Raji (cell line): ENCODE measurements around the gene JAGN1.

Experiments used
- POLR2A ChIP-seq: IDR thresholded peaks from 2 replicates; pipeline ENCODE4 v1.6.1; 2011; ENCODE audit warnings: low read depth, low read length, control low read depth; ENCODE audit not compliant: insufficient read depth

JAGN1 gene

DNA sequence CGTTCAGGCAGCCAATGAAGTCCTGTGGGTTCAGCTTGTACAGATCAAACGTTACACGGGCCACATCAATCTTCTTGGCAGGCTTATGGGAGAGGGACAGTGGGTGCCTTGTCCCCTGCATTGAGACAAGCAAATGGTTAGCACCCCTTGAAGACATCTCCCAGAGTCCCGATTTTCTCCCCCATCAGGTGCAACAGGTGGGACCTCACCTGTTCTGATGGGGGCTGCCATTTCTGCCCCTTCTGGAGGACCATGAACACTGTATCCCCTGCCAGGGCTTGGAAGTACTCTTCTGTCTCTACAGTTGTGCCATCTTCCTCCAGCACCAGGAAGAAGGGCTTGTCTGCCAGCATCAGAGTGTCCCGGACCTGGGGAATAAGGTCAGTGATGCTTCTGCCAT, 20.5 kb upstream of the JAGN1 start:
- no peak for TF ChIP-seq POLR2A

DNA sequence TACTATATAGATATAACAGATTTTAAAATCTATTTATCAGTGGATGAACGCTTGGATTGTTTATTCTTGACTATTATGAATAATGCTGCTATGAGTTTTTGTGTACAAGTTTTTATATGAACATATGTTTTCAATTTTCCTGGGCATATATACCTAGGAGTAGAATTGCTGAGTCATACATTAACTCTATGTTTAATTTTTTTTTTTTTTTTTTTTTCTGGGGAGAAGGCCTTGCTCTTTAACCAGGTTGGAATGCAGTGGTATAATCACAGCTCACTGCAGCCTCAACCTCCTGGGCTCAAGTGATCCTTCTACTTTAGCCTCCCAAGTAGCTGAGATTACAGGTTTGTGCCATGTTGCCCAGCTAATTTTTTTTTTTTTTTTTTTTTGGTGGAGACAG, 19.4 kb upstream of the JAGN1 start:
- no peak for TF ChIP-seq POLR2A

GRCh38 chr3:9875448-9875847, 15.0 kb upstream of the JAGN1 start:
- TF ChIP-seq POLR2A = no peak

GRCh38 chr3:9876991-9877390, 13.4 kb upstream of the JAGN1 start:
- no peak for TF ChIP-seq POLR2A

- TF ChIP-seq POLR2A = no peak
These were observed 11.7 kb upstream of the JAGN1 start for GRCh38 chr3:9878700-9879099.

DNA sequence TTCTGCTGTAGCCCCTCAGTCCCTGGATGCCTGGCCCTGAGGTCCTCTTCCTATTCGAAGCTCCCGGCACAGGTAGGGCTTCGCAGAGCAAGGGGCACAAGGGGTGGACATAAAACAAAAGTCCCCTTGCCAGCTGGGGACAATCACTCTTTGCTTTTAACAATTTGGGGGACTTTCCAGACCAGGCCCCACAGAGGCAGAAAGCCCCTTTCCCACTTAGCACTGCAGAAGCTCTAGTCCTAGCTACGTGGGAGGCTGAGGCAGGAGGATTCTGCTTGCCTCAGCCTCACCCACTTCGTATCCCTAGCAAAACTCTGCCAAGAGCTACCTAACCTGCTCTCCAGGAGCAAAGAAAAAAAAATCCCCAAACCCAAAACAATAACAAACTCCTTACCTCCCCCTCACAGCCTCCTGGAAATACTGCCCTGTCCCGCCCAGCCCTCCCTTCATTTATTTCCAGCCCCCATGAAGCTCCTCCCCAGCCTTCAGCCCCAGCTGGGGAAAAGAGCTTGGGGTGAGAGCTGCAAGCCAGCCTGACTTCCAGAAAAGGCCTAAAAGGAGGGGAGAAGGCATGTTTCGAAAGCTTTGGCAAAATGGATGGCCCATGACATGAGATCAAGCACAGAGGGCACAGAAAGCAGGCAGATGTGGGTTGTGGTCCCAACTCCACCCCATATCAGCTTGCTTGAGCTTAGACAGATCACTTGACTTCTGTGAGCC, 10.4 kb upstream of the JAGN1 start, which contains the start of gene CIDEC:
TSS of gene CIDEC (minus strand) at position 424 of the 720 bp plus-strand sequence. CDS start 1,767 bp downstream, outside the sequence.
- TF ChIP-seq POLR2A = no peak

DNA sequence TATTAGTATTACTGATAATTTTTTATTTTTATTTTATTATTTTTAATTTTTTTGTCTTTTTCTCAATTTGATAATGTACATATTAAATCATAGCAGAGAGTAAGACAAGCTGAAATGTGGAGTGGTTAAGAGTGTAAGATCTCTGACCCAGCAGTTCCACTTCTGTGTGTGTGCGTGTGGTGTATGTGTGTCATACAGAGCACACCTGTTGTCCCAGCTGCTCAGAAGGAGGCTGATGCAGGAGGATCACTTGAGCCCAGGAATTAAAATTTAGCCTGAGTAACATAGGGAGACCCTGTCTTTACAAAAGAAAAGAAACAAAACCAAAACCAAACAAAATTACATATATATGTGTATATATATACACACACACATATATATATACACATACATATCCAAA, 9.0 kb upstream of the JAGN1 start:
- no peak for TF ChIP-seq POLR2A

- TF ChIP-seq POLR2A = no peak
These were observed 6.5 kb upstream of the JAGN1 start for GRCh38 chr3:9883706-9884554.

DNA sequence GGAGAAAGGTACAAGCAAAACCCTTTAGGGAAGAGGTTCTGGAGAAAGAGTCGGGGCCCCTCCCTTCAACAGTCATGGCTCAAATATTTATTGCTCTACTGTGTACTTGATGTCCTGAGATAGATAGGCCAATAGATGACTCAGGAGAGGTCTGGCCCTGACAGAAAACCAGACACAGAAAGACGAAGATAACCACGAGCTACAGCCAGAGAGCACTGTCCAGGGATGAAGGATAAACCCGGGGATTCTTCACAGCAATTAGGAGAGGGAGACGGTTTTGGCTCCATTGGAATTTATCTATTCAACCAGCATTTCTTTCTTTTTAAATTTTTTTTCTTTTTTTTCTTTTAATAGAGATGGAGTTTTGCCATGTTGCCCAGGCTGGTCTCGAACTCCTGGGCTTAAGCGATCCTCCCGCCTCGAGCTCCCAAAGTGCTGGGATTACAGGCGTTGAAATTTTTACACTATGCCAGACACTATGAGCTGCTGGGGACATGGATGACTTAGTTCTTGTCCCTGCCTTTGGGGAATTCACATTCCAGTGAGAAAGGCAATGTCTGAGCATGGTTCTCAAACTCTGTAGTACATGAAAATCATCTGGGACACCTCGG, 5.8 kb upstream of the JAGN1 start:
- TF ChIP-seq POLR2A = no peak

DNA sequence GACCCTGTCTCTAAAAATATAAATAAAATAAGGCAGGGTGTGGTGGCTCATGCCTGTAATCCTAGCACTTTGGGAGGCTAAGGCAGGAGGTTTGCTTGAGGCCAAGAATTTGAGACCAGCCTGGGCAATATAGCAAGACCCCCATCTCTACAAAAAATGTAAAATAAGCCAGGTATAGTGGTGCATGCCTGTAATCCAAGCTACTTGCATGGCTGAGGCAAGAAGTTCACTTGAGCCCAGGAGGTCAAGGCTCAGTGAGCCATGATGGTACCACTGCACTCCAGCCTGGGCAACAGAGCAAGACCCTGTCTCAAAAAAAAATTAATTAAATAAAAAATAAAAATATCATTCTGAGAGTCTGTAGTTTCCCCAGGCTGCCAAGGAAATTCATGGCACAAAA, 4.1 kb upstream of the JAGN1 start:
- no peak for TF ChIP-seq POLR2A

DNA sequence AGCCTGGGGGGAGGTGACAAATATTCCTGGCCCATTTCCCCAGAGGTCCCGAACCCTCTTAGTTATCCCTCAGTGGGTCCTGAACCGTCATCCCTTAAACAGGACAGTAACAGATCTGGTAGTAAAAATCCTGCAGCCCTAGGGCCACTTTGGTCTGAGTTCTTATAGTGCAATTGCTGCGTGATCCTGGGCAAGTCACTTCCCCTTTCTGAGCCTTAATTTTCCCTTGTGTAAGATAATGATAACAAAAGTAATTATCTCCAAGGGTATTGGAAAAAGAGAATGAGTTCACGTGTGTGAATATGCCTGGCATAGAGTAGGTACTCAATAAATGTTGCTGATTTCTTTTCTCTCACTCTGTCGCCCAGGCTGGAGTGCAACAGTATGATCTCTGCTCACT, 2.9 kb upstream of the JAGN1 start:
- no peak for TF ChIP-seq POLR2A

DNA sequence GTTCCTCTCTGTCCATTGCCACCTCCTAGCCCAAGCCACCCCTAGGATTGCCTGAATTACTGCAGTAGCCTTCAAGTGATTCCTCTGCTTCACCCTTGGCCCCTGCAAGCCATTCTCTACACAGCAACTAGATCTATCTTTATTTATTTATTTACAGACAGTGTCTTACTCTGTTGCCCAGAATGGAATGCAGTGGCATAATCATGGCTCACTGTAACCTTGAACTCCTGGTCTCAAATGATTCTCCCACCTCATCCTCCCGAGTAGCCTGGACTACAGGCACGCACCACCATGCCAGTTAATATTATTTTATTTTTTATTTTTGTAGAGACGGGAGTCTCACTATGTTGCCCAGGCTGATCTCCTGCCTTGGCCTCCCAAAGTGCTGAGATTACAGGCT, 1.9 kb upstream of the JAGN1 start:
- no peak for TF ChIP-seq POLR2A

- no peak for TF ChIP-seq POLR2A
These were observed 1.0 kb upstream of the JAGN1 start for GRCh38 chr3:9889405-9889804.

DNA sequence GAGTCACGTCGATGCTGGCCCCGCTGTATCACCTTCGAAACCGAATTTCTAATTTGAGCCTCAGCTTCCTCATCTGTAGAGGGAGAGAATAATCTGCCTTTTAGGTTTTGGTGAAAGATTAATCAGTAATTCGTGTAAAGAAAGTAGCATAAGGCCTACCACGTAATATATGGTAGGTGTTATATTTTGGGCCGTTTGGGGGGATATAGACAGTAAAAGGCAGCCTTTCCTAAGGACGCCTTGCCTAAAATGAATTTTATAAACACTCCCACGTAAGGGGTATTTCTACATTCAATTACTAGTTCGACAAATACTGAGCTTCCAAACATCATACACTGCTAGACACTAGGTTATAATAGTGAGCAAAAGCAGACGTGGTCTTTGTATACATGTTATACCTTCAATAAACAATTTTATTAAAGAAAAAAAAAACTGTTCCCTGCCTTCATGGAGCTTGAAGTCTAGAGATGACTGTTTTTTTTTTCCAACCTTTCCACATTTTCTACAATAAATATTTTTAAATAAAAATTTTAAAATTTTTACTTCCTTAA, 737 bp downstream of the JAGN1 start:
- no peak for TF ChIP-seq POLR2A

DNA sequence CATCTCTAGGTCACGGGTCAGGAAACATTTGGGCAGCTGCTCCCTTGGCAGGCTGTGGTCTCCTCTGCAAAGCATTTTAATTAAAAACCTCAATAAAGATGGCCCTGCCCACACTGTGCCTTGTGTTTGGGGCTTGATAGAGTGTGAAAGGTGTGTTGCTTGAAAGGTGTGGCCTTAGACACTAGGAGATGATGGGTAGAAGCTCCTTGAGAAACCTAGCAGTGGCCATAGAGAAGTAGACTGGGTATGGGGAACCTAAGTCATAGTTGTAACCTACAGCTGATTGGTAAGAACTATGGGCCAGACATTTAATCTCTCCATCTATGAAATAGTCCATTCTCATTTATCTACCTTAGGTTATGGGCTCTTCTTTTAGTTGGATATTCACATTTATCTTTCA, 3.3 kb downstream of the JAGN1 start:
- no peak for TF ChIP-seq POLR2A
